Coronary artery (tissue), 2 donors: ENCODE data around the gene PDCD1LG2.
A peak's percentile ranks its signal among the peaks of the same experiment; 100 is the strongest.

Source experiments
- DNase-seq: peaks from one replicate; pipeline ENCODE4 v3.0.0-alpha.2; 2017; ENCODE audit warnings: low spot score
- H3K27ac ChIP-seq, 2 donors: fragments of 200-600 bp; sonication (generic); one replicate each; pipeline ENCODE4 v1.5.1; 2016 to 2019
- H3K4me3 ChIP-seq: fragments of 200-600 bp; sonication (generic); 2 replicates; pipeline ENCODE4 v1.5.1; 2016; ENCODE audit warnings: mild to moderate bottlenecking, moderate library complexity
- TF ChIP-seq, protein P1 (sequence below): fragments of 200-600 bp; sonication (generic); IDR thresholded peaks from one replicate; pipeline ENCODE4 v1.5.1; 2019; ENCODE audit warnings: antibody characterized with exemption

PDCD1LG2 gene

DNA sequence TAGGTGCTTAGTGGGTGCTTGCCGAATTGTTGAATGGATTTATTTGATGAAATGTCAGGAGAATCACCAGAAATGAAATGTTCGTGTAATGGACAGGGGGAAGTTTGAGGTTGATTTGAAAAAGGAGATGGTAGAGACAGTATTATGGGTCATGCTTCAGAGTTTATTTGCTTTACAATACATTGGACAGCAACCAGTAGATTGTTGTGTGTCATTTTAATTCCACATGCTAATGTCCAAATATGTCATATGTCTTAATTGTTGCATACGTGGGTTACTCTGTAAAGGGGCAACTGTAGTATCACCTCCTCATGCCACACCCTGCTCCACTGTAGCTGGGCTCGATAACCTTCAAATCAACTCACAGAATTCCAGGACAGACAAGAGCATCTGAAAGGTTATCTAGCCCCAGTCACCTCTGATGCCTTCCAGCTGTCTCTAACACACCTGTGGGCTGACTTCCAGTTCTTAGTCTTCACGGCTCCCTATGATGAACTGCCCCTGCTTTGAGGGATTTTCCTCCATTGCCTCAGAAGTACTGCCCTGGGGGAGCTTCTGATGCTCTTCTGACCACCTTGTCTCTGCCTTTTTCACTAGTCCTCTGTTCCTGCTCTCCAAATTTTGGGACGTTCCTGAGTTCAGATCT is 1.7 kb downstream of the PDCD1LG2 start:
- TF ChIP-seq, protein P1, sequence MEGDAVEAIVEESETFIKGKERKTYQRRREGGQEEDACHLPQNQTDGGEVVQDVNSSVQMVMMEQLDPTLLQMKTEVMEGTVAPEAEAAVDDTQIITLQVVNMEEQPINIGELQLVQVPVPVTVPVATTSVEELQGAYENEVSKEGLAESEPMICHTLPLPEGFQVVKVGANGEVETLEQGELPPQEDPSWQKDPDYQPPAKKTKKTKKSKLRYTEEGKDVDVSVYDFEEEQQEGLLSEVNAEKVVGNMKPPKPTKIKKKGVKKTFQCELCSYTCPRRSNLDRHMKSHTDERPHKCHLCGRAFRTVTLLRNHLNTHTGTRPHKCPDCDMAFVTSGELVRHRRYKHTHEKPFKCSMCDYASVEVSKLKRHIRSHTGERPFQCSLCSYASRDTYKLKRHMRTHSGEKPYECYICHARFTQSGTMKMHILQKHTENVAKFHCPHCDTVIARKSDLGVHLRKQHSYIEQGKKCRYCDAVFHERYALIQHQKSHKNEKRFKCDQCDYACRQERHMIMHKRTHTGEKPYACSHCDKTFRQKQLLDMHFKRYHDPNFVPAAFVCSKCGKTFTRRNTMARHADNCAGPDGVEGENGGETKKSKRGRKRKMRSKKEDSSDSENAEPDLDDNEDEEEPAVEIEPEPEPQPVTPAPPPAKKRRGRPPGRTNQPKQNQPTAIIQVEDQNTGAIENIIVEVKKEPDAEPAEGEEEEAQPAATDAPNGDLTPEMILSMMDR, result no peak
- Histone ChIP-seq H3K27ac (no peak overlapping the region), H3K4me3 (peak overlapping the region; percentile 59)
- no peak for DNase-seq

DNA sequence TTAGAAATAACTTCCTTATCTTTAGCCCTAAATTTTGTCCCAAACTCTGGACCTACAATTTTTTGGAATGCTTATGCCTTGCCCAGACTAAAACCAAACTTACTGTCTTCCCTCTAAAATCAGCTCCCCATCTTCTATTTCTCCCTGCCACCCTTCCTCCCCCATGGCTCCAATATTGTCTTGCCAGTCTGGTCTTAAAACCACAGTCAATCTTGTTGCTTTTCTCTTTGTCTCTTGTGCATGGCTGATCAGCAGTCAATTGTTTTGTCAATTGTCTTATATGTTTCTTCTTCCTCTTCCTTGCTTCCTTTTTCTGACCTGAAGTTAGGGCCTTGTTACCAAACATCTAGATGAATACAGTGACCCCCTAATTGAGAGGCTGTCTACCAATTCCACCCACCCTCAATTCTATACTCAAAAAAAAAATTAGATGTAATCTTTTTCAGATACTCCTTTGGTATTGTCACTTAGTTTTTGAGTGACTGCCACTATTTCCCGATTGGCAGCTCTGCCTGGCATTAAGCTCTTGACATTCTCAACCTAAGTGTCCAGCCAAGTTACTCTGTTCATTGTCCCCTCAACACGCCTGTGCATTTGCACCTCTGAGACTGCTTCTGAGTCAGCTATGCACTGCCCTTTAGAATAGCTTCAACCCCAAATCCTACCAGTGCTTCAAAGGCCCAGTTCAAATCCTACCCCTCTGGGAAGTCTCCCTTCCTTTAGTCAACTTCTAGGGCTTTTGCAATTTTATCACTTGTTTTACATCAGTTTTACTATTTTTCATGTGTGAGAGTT is 2.5 kb downstream of the PDCD1LG2 start:
- Histone ChIP-seq H3K27ac (no peak overlapping the region), H3K4me3 (no peak overlapping the region)
- TF ChIP-seq, protein P1, result no peak
- no peak for DNase-seq

DNA sequence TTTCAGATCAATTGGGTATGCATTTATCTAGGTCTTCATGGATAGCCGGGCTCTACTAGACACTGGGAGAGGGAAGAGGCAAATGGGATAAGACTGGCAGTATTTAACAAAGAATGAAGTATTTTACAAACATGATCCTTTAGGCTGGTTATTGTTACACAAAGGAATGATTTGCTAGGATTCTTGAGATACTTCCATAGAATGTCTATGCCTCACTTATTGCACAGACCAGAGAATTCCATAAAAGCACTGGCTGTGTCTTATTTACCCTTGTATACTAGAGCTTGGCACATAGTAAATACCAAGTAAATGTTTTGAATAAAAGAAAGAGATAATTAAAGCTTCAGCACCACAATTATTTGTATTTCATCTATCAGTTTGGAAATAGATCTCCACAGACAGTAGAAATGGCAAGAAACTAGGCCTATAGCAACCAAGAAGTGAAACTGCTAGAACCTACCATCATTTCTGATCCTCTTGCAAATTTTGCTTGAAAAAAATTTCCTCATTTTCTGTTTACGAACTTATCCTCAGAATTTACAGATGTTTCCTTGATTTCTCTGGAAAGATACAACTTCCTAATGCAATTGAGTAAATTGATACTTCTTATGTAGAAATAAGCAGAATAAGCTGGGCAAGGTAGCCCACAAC is 3.8 kb downstream of the PDCD1LG2 start:
- H3K4me3 ChIP-seq, result no peak overlapping the region
- TF ChIP-seq, protein P1, result no peak
- DNase-seq, result no peak
- no peak overlapping the region for H3K27ac ChIP-seq

DNA sequence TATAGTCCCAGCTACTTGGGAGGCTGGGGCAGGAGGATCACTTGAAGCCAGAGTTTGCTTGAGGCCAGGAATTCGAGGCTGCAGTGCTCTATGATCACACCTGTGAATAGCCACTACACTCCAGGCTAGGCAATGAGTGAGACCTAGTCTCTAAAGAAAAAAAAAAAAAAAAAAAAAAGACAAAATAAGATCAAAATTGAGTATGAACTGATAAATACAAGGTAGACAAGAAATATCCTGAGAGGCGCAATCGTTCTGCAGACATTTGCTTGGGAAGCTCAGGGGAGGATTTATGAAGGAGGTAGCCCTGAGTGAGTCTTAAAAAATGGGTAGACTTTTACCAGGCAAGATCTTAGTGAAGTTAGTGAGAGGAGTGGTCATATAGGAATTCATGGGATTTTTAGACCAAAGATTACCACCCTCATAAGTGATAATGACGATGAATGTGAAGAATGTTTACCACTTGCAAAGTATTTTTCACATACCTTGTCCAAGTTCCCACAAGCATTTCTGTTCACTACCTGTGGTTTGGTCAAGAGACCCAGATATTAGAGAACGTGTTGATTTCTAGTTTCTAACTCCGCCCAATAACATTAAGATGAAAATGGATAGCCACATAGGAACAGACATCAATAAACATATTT is 4.4 kb downstream of the PDCD1LG2 start:
- no peak overlapping the region for H3K4me3 ChIP-seq
- no peak overlapping the region for H3K27ac ChIP-seq
- TF ChIP-seq, protein P1, result no peak
- no peak for DNase-seq

DNA sequence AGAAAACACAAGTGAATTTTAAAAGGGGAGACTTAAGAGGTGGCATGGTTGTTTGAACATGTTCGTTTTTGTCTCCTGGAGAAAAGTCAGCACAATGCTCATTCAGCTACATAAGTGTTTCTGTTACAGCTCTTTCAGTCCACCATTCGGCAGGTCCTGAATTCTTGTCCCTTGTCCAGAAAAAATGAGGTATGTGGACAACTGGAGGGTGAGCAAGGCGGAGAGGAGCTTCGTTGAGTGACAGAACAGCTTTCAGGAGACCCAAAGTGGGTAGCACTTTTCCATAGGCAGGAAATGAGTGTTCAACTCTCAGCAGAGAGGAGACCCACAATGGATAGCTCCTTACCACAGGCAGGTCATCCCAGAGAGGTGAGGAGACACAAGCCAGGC is 4.9 kb downstream of the PDCD1LG2 start:
- no peak overlapping the region for H3K27ac ChIP-seq
- TF ChIP-seq, protein P1, result no peak
- no peak for DNase-seq
- no peak overlapping the region for H3K4me3 ChIP-seq

DNA sequence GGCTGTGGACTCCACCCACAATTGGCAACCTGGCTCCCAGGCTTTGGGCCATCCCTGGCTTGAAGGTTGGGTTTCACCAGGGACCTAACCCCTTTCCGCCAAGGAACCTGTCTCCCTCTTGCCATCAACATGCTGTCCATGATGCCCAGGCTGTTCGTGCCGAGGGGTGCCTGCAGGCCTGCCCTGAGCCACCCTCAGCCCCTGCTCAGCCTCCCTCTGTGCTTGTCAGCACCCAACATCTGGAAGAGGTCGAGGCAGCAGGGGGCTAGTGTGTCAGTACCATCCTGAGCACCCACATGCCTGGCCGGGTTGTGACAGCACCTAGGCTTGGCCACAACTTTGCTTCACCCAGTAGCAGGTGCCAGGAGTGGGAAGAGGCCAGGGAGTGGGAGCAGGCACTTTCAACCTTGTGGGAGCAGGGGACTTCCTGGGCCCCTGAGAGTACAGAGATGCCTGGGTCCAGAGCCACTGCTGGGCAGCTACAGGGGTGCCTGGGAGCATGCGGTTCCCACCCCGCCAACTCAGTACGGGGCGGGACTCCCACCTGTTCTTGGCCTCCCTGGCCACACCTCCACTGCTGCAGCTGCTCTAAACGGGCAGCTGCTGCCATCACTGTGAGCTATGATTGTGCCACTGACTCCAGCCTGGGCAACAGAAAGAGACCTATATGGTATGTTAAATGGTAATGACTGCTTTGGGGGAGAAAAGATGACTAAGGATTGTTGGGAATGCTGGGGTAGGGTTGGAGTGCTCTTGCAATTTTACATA is 6.3 kb downstream of the PDCD1LG2 start:
- no peak for DNase-seq
- Histone ChIP-seq H3K4me3 (no peak overlapping the region), H3K27ac (no peak overlapping the region)
- TF ChIP-seq, protein P1, result no peak
